CD4-positive, CD25-positive, alpha-beta regulatory T cell (primary cell): ENCODE data around the gene NR1H4. TPM values are rescaled to one million over a fixed set of nuclear protein-coding genes. Genes with fewer than 3 reads are reported as not detected.

ENCODE experiments used
- ATAC-seq, 2 donors: fragments of 150-1000 bp; cut with Tn5 transposase; one replicate each; pipeline ENCODE4 v1.10.0; 2021; ENCODE audit warnings: low read depth in 2 of 2, moderate number of reproducible peaks in 2 of 2, moderate library complexity in 1 of 2
- DNase-seq, 3 donors: peaks; one replicate each; pipeline versions ENCODE4 v3.0.0 to v3.0.0-alpha.2; 2012 to 2022; ENCODE audit warnings: mixed read lengths in 1 of 3
- H3K27ac ChIP-seq: one replicate; pipeline ENCODE4 v1.7.0; 2013; ENCODE audit warnings: mild to moderate bottlenecking, low read length; ENCODE audit not compliant: insufficient read depth, poor library complexity, severe bottlenecking
- H3K27me3 ChIP-seq: one replicate; pipeline ENCODE4 v1.7.0; 2013; ENCODE audit warnings: low read length; ENCODE audit not compliant: control insufficient read depth, insufficient read depth
- H3K36me3 ChIP-seq: one replicate; pipeline ENCODE4 v1.7.0; 2013; ENCODE audit warnings: mild to moderate bottlenecking, low read length, moderate library complexity; ENCODE audit not compliant: control insufficient read depth, insufficient read depth
- H3K4me1 ChIP-seq: 2 replicates; pipeline ENCODE4 v1.7.0; 2013; ENCODE audit warnings: mild to moderate bottlenecking, low read length; ENCODE audit not compliant: insufficient read depth, control insufficient read depth, poor library complexity, severe bottlenecking
- H3K4me3 ChIP-seq: one replicate; pipeline ENCODE4 v1.7.0; 2013; ENCODE audit warnings: low read depth, mild to moderate bottlenecking, low read length, moderate library complexity
- H3K9me3 ChIP-seq, 2 experiments: 1 replicate in 1 of 2; 2 replicates in 1 of 2; pipeline ENCODE4 v1.7.0; 2013; ENCODE audit warnings: low read length in 2 of 2, mild to moderate bottlenecking in 1 of 2, moderate library complexity in 1 of 2; ENCODE audit not compliant: control insufficient read depth in 2 of 2
- H3K27ac Mint-ChIP-seq, 3 donors: one replicate each; pipeline ENCODE4 v1.8.0; 2020 to 2022; ENCODE audit warnings: mild to moderate bottlenecking in 3 of 3, mixed read lengths in 3 of 3, moderate library complexity in 2 of 3
- H3K27me3 Mint-ChIP-seq: one replicate; pipeline ENCODE4 v1.8.0; 2022; ENCODE audit warnings: mild to moderate bottlenecking, mixed read lengths
- H3K36me3 Mint-ChIP-seq: one replicate; pipeline ENCODE4 v1.8.0; 2020; ENCODE audit warnings: mixed read lengths
- H3K4me1 Mint-ChIP-seq, 4 donors: one replicate each; pipeline ENCODE4 v1.8.0; 2020 to 2022; ENCODE audit warnings: mixed read lengths in 4 of 4, mild to moderate bottlenecking in 1 of 4
- H3K4me3 Mint-ChIP-seq, 4 donors: one replicate each; pipeline ENCODE4 v1.8.0; 2020 to 2022; ENCODE audit warnings: mild to moderate bottlenecking in 4 of 4, mixed read lengths in 4 of 4, moderate library complexity in 3 of 4
- H3K9me3 Mint-ChIP-seq, 7 donors: one replicate each; pipeline ENCODE4 v1.8.0; 2020 to 2022; ENCODE audit warnings: mixed read lengths in 7 of 7, mild to moderate bottlenecking in 3 of 7, moderate library complexity in 2 of 7
- polyA plus RNA-seq, 4 donors: library from polyadenylated mRNA; unstranded; fragments of 300-500 nt; fragmentation: Illumina TruSeq; gene quantifications; one replicate each; pipeline ENCODE4 v1.2.3, GENCODE V29; 2021
- total RNA-seq: library from RNA; stranded (reverse); gene quantifications from one replicate; pipeline ENCODE4 v1.2.3, GENCODE V29; 2022

The NR1H4 gene
- total and polyA plus RNA-seq, 5 donors from 2014 or later = not detected

DNA sequence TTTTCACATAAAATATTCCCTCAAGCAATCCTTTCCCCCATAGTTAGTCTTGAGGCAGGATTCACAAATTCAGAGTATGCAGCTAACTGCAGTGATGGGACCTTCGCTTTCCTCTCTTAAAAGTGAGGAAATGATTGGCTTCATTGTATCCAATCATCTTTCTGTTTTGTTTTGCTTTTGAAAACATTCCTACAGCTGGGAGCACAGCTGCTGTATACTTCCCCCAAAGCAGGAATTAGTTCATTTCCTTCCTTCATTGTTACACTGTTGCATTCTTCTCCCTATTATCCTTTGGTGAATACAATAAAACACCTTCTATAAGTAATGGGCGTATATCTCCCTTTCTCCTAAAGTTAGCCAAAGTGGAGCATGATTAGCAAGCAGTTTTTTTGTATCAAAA is 90.4 kb downstream of the NR1H4 start:
- Mint-ChIP-seq H3K4me3 (no peak overlapping the region), H3K27me3 (peaks cover 18% of the 10 kb centered on the region), H3K4me1 (no peaks in the 10 kb centered on the region), H3K36me3 (no peaks in the 10 kb centered on the region), H3K27ac (no peak overlapping the region), H3K9me3 (peaks cover 0 to 3% (median 0%) of the 10 kb centered on the region in 7 donors)
- Histone ChIP-seq H3K36me3 (no peaks in the 10 kb centered on the region), H3K4me1 (no peaks in the 10 kb centered on the region), H3K27me3 (peaks cover 3% of the 10 kb centered on the region), H3K9me3 (no peaks in the 10 kb centered on the region), H3K27ac (no peak overlapping the region), H3K4me3 (no peak overlapping the region)
- ATAC-seq = no peak
- DNase-seq = no peak

DNA sequence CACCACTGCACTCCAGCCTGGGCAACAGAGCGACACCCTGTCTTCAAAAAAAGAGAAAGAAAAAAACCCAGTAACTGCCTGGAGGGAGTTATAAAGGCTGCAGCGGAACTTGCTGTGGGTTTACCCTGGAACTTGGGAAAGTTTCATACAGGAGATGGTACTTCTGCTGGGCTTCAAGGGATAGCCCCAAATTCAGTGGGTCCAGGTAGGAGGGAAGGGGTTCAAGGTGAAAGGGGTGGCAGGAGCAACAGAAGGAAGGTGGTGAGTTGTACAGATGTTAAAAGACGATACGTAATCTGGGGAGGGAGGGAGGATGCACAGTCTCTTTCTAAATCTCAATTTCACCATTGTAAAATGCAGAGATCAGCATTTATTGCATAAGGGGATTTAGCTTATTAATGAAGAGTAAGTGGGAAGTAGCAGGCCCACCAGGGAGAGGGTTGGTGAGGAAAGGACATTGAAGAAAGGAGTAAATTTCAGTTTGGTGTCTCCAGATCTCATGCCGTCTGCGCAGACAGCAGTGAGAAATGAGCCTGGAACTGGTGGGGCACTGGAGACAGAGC is 91.3 kb downstream of the NR1H4 start:
- Mint-ChIP-seq H3K4me1 (no peaks in the 10 kb centered on the region), H3K27ac (no peak overlapping the region), H3K27me3 (peaks cover 19% of the 10 kb centered on the region), H3K36me3 (no peaks in the 10 kb centered on the region), H3K4me3 (no peak overlapping the region), H3K9me3 (peaks cover 0 to 3% (median 0%) of the 10 kb centered on the region in 7 donors)
- Histone ChIP-seq H3K36me3 (no peaks in the 10 kb centered on the region), H3K27me3 (peaks cover 5% of the 10 kb centered on the region), H3K4me3 (no peak overlapping the region), H3K27ac (no peak overlapping the region), H3K4me1 (no peaks in the 10 kb centered on the region), H3K9me3 (no peaks in the 10 kb centered on the region)
- DNase-seq = no peak
- ATAC-seq = no peak

DNA sequence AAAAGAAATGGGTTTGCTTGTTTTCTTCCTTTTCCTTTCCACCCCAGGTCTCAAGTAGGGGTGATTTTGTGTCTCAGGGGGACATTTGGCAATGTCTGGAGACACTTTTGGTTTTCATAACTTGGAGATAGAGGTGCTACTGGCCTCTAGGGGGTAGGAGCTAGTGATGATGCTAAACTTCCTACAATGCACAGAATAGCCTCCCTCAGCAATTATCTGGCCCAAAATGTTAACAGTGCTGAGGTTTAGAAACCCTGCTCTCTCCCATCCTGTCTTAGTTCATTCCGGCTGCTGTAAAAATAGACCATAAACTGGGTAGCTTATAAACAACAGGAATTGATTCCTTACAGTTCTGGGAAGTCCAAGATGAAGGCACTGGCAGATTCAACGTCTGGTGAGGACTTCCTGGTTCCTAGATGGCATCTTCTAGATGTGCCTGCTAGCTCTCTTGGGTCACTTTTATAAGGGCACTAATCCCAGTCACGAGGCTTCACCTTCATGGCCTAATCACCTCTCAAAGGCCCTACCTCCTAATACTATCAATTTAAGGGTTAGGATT is 92.4 kb downstream of the NR1H4 start:
- Histone ChIP-seq H3K4me3 (no peak overlapping the region), H3K27me3 (peaks cover 5% of the 10 kb centered on the region), H3K36me3 (no peaks in the 10 kb centered on the region), H3K4me1 (no peaks in the 10 kb centered on the region), H3K27ac (no peak overlapping the region), H3K9me3 (no peaks in the 10 kb centered on the region)
- Mint-ChIP-seq H3K27ac (no peak overlapping the region), H3K36me3 (no peaks in the 10 kb centered on the region), H3K9me3 (no peaks in the 10 kb centered on the region), H3K4me3 (no peak overlapping the region), H3K27me3 (peaks cover 19% of the 10 kb centered on the region), H3K4me1 (no peaks in the 10 kb centered on the region)
- no peak for DNase-seq
- no peak for ATAC-seq

DNA sequence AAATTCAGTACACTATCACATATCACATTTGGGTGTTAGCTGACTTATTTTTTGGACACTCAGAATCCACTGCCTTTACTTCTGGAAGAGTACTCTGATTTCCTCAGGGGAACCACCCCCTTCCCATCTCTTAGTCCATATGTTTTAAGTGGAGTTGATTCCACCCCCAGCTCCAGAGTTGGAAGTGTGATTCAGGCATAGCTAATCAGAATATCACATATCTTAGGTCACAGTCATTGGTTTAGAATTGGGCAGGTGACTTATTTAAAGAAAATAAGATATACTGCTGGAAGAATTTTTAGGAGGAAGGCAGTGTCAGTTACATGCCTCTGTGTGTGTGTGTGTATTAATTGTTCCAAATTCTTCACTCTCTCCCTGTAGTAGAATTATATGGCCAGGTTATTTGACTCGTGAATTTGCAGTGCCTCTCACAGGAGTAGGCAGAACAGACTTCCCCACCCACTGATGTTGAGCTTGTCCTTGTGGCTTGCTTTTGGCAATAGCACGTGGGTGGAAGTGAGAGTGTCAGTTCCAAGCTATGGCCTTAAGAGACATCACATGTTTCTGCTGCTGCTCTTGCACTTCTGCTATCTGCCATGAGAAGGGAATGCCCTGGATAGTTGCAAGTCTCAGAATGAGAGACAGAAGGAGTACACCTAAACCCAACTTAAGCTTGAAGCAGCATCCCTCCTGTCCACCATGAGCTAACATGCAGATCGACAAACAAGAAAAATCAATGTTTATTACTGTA is 93.4 kb downstream of the NR1H4 start:
- H3K4me3 Mint-ChIP-seq = no peak overlapping the region
- no peak for DNase-seq

DNA sequence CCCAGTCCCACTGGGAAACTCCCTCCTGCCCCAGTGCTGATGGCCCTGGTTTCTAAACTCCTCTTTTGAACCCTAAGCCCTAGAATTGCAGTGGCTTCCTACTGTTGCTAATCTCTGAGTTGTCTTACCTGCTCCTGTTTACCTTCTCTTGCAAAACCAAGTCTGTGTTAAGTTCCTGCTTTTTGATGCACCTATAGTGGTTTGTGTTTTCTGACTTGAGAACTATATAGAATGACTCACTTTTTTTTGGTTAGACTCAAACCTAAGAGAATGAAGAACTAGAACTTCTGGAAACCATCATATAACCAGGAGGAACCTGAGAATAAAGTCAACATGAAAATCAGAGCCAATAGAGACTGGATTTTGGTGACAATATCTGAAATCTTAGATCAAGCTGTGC is 94.3 kb downstream of the NR1H4 start:
- H3K27me3 Mint-ChIP-seq = peaks cover 25% of the 10 kb centered on the region
- no peak overlapping the region for H3K27ac Mint-ChIP-seq
- H3K27me3 ChIP-seq = peaks cover 5% of the 10 kb centered on the region
- peaks cover 0 to 8% (median 2%) of the 10 kb centered on the region in 4 donors for H3K4me1 Mint-ChIP-seq
- H3K4me3 ChIP-seq = no peak overlapping the region
- peaks cover under 1% of the 10 kb centered on the region for H3K4me1 ChIP-seq
- DNase-seq = no peak
- ATAC-seq = no peak
- no peaks in the 10 kb centered on the region for H3K9me3 ChIP-seq
- H3K9me3 Mint-ChIP-seq = no peaks in the 10 kb centered on the region
- no peak overlapping the region for H3K27ac ChIP-seq
- H3K36me3 ChIP-seq = no peaks in the 10 kb centered on the region
- H3K36me3 Mint-ChIP-seq = no peaks in the 10 kb centered on the region
- H3K4me3 Mint-ChIP-seq = peak overlapping the region in 1 of 4 donors; percentile 70

More for the DNA sequence above, 93.4 kb downstream of the NR1H4 start:
- Mint-ChIP-seq H3K27ac (no peak overlapping the region), H3K36me3 (no peaks in the 10 kb centered on the region), H3K4me1 (peaks cover 0 to 7% (median 0%) of the 10 kb centered on the region in 4 donors), H3K9me3 (no peaks in the 10 kb centered on the region), H3K27me3 (peaks cover 24% of the 10 kb centered on the region)
- no peak overlapping the region for H3K27ac ChIP-seq
- ATAC-seq = peak in 1 of 2 donors; percentile 31
- peaks cover 5% of the 10 kb centered on the region for H3K27me3 ChIP-seq
- no peaks in the 10 kb centered on the region for H3K4me1 ChIP-seq
- H3K36me3 ChIP-seq = no peaks in the 10 kb centered on the region
- H3K4me3 ChIP-seq = no peak overlapping the region
- H3K9me3 ChIP-seq = no peaks in the 10 kb centered on the region

DNA sequence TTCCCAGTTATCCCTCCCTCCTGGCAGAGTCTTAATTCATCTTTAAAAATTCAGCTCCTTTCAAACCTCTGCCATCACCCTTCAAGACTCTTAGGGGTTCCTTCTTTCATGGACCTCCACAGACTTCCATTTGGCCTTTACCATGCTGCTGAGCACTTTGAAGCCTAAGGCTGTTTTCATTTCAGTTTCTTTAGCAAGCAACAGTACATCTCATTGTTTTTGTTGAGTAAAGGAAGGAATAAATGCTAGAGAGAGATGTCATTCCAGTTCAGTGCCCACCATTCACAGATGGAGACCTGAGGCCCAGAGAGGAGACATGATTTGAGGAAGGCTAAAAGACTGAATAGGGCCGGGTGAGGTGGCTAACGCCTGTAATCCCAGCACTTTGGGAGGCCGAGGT is 98.5 kb downstream of the NR1H4 start:
- no peaks in the 10 kb centered on the region for H3K9me3 ChIP-seq
- Mint-ChIP-seq H3K9me3 (no peaks in the 10 kb centered on the region), H3K27ac (no peak overlapping the region), H3K27me3 (peaks cover 41% of the 10 kb centered on the region), H3K36me3 (no peaks in the 10 kb centered on the region), H3K4me3 (peak overlapping the region in 3 of 4 donors; percentile 19 to 67 (median 35)), H3K4me1 (peaks cover 0 to 19% (median 10%) of the 10 kb centered on the region in 4 donors)
- no peak overlapping the region for H3K4me3 ChIP-seq
- peaks cover 12% of the 10 kb centered on the region for H3K4me1 ChIP-seq
- H3K27ac ChIP-seq = no peak overlapping the region
- no peak for DNase-seq
- peaks cover 11% of the 10 kb centered on the region for H3K27me3 ChIP-seq
- ATAC-seq = no peak
- H3K36me3 ChIP-seq = no peaks in the 10 kb centered on the region

DNA sequence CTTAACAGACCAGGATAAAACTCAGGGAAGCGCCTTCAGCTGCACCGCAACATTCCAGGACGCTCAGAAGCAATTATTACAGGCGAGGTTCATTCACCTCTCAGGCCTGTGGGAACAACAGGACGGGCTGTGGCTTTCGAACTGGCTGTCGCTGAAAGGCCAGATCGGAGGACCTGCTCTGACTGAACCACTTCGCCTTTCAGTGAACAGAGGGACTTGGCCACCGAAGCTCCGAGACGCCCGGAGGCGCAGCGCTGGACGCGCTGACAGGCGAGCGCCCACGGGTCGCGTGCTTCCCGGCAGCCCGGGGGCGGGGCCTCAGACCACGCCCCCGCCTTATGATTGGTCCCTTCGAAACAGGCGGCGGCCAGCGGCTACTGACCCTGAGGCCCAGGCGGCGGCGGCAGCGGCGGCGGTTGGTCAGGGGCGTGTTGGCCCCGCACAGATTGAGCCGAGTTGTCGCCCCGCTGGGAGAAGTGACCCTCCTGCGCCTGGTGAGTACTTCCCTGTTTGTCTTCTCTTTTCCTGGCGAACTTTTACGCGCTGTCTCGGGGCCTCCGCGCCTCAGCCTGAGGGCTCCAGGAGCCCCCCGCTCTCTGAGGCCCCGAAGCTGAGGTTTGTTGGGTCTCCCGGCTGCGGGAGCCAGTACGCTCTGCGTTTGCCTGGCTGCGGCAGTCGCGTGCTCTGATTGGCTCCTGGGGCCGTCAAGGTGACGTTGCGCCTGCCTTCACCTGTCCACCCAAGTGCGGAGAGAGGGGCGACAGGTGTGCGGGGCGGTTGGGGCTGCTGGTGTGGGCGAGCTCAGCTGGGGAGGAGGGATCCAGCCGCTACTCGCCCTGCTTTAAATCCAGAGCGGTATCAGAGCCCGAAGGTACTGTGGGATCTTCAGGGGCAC is 99.9 kb downstream of the NR1H4 start, which contains the start of gene GAS2L3:
GAS2L3 (plus strand) TSS at position 393 of the 895 bp plus-strand sequence. CDS start 21,221 bp downstream, outside the sequence.
- Histone ChIP-seq H3K4me3 (peak within 1 kb of the TSS; percentile 53), H3K4me1 (peaks cover 12% of the 10 kb centered on the region), H3K36me3 (no peaks in the 10 kb centered on the region), H3K27ac (no peak within 1 kb of the TSS), H3K9me3 (no peaks in the 10 kb centered on the region), H3K27me3 (peaks cover 9% of the 10 kb centered on the region)
- Mint-ChIP-seq H3K36me3 (no peaks in the 10 kb centered on the region), H3K4me1 (peaks cover 0 to 19% (median 10%) of the 10 kb centered on the region in 4 donors), H3K27ac (peak within 1 kb of the TSS in 2 of 3 donors; percentile 40 to 63), H3K27me3 (peaks cover 33% of the 10 kb centered on the region), H3K9me3 (peaks cover 0 to 2% (median 0%) of the 10 kb centered on the region in 7 donors), H3K4me3 (peak within 1 kb of the TSS; percentile 76 to 95 (median 88))
- DNase-seq (peak; percentile 33 to 59 (median 34)), ATAC-seq (peak; percentile 71 to 73)
